Activated naive CD4-positive, alpha-beta T cell treated with anti-CD3 and anti-CD28 coated beads, Interleukin-2, amount 50 U/mL, for 16 hours (primary cell): Measurements from ENCODE around the gene FER.
A peak's percentile ranks its signal among the peaks of the same experiment; 100 is the strongest.
"Not testable (repeated sequence)": the region's sequence is repeated elsewhere in the genome, so short reads cannot be mapped to it uniquely, and the experiment has no call there.

ENCODE experiments used
- DNase-seq: peaks from one replicate; pipeline ENCODE4 v3.0.0-alpha.2; 2020

The FER gene

GRCh38 chr5:108748401-108749127 lies 867 bp downstream of the FER start:
- peak; percentile 98 for DNase-seq

DNA sequence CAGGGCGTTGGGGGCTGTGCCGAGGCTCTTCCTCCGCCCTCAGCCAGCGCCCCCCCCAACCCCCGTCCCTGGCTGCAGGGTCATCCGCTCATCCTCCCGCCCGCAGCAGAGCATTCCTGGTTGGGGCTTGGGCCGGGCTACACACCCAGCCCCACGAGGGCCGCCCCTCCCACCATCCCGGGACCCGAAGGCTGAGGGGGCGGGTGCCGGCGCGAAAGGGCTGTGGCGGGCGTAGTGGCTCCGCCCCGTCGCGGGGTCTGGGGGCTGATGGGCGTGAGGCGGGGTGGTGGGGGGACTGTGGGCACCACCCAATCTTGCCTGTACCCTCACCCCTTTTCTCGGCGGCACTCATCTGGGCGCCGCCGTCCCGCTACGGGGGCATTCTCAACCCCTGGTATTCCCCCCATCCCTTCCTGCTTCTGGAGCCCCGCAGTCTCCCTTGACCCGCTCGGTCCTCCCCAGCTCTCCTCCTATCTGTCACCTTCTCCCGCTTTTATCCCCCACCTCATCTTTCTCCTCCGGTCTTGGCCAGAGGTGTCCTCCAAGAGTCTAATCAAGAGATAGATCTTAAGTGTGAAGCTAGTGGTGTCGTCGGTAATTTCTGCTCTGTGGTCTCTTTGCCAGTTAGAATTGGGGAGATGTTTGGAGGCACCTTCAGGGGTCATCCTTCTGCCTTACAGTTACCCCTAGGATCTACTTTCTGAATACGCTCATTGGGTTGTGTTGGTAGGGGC lies 1.6 kb downstream of the FER start:
- peak; percentile 55 for DNase-seq

- DNase-seq = no peak
These were observed 5.6 kb downstream of the FER start for GRCh38 chr5:108753331-108753730.

- DNase-seq = no peak
These were observed 6.2 kb downstream of the FER start for GRCh38 chr5:108753877-108754276.

DNA sequence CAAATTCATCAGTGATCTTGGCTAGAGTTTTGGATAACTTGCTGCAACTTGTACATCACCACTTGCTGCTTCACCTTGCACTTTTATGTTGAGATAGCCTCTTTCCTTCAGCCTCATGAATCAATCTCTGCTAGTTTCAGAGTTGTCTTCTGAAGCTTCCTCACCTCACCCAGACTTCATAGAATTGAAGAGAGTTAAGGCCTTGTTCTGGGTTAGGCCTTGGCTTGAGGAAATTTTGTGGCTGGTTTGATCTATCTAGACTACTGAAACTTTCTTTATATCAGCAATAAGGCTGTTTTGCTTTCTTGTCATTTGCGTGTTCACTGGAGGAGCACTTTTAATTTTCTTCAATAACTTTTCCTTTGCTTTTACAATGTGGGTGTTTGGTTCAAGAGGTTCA lies 12.8 kb downstream of the FER start:
- no peak for DNase-seq

- no peak for DNase-seq
These were observed 15.0 kb downstream of the FER start for GRCh38 chr5:108762660-108763059.

- DNase-seq = no peak
These were observed 15.7 kb downstream of the FER start for GRCh38 chr5:108763222-108763916.

- no peak for DNase-seq
These were observed 17.9 kb downstream of the FER start for GRCh38 chr5:108765647-108766046.

GRCh38 chr5:108766916-108767315 lies 19.2 kb downstream of the FER start:
- DNase-seq = not testable (repeated sequence)

GRCh38 chr5:108769352-108769751 lies 21.7 kb downstream of the FER start:
- no peak for DNase-seq

- DNase-seq = no peak
These were observed 24.9 kb downstream of the FER start for GRCh38 chr5:108772626-108773025.

- no peak for DNase-seq
These were observed 25.6 kb downstream of the FER start for GRCh38 chr5:108773330-108773729.

GRCh38 chr5:108774079-108774478 lies 26.4 kb downstream of the FER start:
- not testable (repeated sequence) for DNase-seq

DNA sequence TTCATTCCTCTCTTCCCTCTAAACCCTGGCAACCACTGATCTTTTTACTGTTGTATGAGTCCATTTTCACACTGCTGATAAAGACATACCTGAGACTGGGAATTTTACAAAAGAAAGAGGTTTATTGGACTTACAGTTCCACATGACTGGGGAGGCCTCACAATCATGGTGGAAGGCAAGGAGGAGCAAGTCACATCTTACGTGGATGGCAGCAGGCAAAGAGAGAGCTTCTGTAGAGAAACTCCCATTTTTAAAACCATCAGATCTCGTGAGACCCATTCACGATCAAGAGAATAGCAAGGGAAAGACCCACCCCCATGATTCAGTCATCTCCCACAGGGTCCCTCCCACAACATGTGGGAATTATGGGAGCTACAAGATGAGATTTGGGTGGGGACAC lies 29.9 kb downstream of the FER start:
- not testable (repeated sequence) for DNase-seq

DNA sequence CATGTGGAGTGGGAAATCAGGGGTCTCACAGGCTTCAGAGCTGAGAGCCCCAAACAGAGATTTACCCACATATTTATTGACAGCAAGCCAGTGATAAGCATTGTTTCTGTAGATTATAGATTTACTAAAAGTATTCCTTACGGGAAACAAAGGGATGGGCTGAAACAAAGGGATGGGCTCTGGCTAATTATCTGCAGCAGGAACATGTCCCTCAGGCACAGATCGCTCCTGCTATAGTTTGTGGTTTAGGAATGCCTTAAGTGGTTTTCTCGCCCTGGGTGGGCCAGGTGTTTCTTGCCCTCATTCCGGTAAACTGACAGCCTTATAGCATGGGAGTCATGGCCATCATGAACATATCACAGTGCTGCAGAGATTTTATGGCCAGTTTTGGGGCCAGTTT lies 36.9 kb downstream of the FER start:
- DNase-seq = not testable (repeated sequence)

- no peak for DNase-seq
These were observed 39.2 kb downstream of the FER start for GRCh38 chr5:108786806-108787483.

DNA sequence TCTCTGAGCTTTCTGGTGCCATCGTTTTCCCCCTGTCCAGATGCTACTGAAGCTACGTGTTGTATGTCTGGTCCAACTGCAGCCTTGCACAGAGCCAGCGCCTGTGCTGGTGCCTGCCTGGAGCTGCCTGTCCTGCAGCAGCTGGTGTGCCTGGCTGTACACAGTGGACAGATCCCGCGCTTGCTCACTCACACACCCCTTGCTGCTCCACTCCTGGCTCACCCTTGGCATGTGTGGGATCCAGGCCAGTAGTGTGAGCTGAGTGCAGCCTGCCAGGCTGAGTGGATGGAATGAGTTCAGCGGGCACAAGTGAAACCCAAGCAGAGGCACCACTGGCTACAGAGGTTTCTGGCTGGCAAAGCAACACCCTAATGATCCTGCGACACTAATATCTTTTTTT lies 40.4 kb downstream of the FER start:
- no peak for DNase-seq

DNA sequence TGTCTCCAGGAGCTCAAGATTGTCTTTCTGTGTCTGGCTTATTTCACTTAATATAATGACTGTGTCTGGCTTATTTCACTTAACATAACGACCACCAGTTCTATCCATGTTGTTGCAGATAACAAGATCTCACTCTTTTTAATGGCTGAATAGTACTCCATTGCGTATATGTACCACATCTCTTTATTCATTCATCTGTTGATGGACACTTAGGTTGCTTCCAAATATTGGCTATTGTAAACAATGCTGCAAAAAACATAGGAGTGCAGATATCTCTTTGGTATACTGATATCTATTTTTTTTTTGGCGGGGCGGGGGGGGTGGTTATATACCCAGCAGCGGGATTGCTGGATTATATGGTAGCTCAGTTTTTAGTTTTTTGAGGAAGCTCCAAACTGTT lies 45.5 kb downstream of the FER start:
- no peak for DNase-seq

DNA sequence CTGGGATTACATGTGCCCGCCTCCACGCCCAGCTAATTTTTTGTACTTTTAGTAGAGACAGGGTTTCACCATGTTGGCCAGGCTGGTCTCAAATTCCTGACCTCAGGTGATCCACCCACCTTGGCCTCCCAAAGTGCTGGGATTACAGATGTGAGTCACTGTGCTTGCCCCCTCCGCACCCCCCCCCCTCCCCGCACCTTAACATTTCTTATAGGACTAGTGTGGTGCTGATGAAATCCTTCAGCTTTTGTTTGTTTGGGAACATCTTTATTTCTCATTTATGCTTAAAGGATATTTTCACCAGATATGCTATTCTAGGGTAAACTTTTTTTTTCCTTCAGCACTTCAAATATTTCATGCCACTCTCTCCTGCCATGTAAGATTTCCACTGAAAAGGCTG lies 46.7 kb downstream of the FER start:
- DNase-seq = not testable (repeated sequence)

- DNase-seq = no peak
These were observed 49.7 kb downstream of the FER start for GRCh38 chr5:108797396-108797795.

- DNase-seq = no peak
These were observed 50.3 kb downstream of the FER start for GRCh38 chr5:108797986-108798385.

GRCh38 chr5:108798513-108799265 lies 51.0 kb downstream of the FER start:
- no peak for DNase-seq

DNA sequence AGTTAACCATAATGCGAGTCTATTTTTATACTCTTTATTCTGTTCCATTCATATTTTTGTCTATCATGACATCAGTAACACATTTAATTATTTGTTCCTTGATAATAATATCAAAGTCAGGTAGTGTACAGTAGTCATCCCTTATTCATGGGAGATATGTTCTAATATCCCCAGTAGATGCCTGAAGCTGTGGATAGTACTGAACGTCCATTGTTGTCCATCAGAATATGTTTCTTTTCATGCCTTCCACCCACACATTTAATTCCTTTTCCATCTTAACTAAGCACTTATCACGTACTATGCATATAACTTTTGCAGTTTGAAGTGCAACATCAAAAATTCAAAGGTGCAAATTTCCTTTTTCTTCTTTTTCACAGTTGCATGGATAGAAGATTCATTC lies 53.6 kb downstream of the FER start:
- no peak for DNase-seq
